B cell (primary cell): Measurements from ENCODE around the gene GAPVD1.

Experiments
- EZH2 ChIP-seq: IDR thresholded peaks from 2 replicates; pipeline ENCODE4 v1.6.1; 2012; ENCODE audit warnings: borderline replicate concordance, low read depth, mild to moderate bottlenecking, moderate library complexity, low read length; ENCODE audit not compliant: insufficient read depth, poor library complexity, severe bottlenecking
- TF ChIP-seq, protein P1 (sequence below): fragments of 200-600 bp; IDR thresholded peaks from one replicate; pipeline ENCODE4 v1.8.0; 2022; ENCODE audit warnings: antibody characterized with exemption, mild to moderate bottlenecking

DNA sequence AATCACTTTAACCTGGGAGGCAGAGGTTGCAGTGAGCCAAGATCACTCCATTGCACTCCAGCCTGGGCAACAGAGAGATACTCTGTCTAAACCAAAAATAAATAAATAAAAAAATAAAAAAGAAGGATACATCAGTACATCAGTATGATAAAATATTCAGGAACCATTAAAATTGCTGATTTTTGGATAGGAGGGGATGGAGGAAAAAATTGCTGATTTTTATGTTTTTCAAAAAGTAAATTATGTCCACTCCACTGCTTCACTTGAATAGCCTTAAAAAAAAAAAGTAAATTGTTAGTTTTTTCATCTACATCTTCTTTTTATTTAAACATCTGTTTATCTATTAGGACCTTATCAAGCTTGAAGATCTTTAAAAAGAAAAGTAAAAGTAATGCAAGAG is 7.4 kb upstream of the GAPVD1 start:
- TF ChIP-seq EZH2, result no peak
- TF ChIP-seq, protein P1, sequence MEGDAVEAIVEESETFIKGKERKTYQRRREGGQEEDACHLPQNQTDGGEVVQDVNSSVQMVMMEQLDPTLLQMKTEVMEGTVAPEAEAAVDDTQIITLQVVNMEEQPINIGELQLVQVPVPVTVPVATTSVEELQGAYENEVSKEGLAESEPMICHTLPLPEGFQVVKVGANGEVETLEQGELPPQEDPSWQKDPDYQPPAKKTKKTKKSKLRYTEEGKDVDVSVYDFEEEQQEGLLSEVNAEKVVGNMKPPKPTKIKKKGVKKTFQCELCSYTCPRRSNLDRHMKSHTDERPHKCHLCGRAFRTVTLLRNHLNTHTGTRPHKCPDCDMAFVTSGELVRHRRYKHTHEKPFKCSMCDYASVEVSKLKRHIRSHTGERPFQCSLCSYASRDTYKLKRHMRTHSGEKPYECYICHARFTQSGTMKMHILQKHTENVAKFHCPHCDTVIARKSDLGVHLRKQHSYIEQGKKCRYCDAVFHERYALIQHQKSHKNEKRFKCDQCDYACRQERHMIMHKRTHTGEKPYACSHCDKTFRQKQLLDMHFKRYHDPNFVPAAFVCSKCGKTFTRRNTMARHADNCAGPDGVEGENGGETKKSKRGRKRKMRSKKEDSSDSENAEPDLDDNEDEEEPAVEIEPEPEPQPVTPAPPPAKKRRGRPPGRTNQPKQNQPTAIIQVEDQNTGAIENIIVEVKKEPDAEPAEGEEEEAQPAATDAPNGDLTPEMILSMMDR, result no peak
